ENCODE data around the gene SALL1.

The SALL1 gene

DNA sequence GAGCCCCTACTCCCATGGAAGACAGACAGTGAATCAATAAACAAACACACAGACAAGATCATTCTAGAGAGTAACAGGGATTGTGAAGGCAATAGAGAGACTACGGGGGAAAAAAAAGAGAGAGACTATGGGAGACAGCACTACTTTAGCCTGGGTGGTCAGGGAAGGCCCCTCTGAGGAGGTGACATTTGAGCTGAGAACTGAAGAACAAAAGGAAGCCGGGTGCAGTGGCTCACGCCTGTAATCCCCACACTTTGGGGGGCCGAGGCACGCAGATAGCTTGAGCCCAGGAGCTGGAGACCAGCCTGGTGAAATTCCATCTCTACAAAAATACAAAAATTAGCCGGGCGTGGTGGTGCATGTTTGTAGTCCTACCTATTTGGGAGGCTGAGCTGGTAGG lies 29.2 kb downstream of the SALL1 start:
- TF ChIP-seq GATA1 (IDR thresholded peaks at IDR 0.05; ENCODE audit: low read depth, low read length), result no peak
- no peak for TF ChIP-seq POLR2A (IDR thresholded peaks at IDR 0.05; ENCODE audit: low read length)
- no peak for DNase-seq

DNA sequence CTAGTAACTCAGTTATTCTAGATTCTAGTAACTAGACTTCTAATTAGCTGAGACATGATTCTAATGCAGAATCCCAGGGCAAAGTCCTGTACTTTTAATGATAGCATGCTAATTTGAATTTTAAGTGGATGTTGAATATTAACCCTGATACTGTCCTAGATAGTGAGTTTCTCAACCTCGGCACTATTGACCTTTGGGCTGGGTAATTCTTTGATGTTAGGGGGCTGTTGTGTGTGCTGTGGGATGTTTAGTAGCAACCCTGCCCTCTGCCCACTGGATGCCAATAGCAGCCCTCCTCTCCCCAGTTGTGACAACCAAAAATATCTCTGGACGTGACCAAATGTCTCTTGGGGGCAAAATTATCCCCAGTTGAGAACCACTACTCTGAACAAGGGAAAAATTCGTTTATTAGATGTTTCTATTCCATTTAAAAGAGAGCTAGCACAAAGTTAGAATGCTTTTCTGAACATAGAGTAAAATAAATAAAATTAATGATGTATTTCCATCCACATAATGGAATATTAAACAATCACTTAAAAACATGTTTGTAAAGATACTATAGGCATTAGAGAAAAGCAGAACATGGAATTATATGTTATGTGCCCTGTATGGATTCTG lies 30.2 kb downstream of the SALL1 start:
- TF ChIP-seq GATA1 (IDR thresholded peaks at IDR 0.05; ENCODE audit: low read depth, low read length) (no peak), POLR2A (IDR thresholded peaks at IDR 0.05; ENCODE audit: low read length) (no peak)
- DNase-seq, result no peak

DNA sequence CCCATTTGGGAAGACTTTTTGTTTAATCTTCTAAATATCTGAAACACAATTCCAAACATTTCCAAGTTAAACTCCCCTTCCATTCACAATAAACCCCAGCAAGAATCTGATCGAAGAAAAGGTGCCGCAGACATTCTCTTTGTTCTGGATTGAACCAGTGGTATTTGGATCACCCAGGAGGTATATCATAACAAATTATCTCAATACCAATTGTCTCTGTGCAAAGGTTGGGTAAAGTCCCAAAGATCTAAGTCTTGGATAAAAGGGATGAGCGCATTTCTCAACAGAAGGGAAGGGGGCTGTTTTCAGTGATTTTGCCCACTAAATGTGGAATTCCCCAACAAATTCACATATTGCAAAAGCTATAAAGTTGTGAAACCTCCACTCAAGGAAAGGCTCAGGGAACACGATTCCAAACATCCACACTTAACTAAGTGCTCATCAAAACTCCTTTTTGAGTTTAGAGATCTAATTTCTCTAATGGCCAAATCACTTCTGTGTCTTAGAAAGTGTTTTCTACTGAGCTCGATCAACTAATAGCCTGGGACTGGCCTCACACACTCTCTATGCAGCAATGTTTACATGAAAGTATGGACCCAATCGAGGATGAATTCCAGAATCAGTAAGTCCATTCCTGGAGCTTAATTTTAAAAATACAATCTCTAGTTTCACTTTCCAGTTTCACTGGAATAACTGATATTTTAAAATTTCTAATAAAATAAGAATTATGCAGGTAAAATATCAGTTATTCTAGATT lies 30.9 kb downstream of the SALL1 start:
- TF ChIP-seq GATA1 (IDR thresholded peaks at IDR 0.05; ENCODE audit: low read depth, low read length) (no peak), POLR2A (IDR thresholded peaks at IDR 0.05; ENCODE audit: low read length) (no peak)
- DNase-seq, result no peak

DNA sequence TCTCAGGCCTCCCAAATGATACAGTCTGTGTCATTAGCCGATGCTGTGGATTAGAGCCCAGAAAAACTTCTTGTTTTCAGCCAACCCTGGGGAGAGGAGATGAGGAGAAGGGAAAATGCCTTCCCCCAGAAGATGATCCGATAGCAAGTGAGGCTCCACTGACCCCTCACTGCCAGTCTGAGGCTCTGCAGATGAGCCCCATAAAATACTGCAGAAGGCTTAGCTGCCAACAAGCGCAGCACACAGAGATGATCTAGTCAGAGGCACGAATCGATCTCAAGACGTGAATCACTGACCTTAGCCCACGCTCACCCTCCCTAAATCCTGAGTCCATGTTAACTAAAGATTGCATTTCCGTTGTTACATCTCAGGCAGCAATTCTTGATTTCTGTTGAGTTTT lies 31.5 kb downstream of the SALL1 start:
- DNase-seq, result no peak
- TF ChIP-seq POLR2A (IDR thresholded peaks at IDR 0.05; ENCODE audit: low read length) (no peak), GATA1 (IDR thresholded peaks at IDR 0.05; ENCODE audit: low read depth, low read length) (no peak)

DNA sequence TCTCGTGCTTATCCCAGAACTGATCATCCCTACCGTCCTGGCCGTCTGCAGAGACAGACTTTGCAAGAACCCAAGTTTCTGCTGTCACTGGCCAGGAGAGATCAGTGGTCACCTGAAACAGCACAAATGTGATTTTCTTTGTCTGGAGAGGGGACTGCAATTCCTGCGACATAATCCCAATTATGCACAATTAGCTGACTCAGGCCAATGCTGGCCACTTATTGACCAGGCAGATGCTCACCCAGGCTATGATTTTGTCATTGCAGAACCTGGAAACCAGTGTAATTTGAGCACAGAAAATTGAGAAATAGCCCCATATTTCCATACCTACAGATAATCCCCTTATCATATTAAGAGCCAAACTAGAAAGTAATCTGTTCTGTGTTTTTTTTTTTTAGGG lies 34.7 kb downstream of the SALL1 start:
- DNase-seq, result no peak
- TF ChIP-seq GATA1 (IDR thresholded peaks at IDR 0.05; ENCODE audit: low read depth, low read length) (no peak), POLR2A (IDR thresholded peaks at IDR 0.05; ENCODE audit: low read length) (no peak)

DNA sequence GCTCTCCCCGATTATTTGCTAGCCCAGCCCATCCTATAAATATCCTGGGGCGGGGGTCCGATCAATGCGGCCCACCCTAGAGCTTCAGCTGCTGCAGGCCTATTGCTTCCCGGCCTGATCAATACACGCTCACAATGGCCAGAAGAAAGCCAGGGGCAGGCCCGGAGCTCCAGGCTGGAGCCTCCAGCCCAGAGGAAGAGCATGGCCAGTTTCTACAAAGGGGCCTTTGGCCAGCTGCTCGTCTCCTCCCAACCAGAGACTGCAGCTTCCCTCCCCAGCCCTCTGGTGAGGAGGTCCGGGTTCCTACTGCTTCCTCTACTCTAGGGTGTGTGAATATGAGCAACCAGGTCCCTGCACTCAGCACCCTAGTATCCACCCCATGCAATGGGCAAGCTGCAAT lies 36.7 kb downstream of the SALL1 start:
- TF ChIP-seq GATA1 (IDR thresholded peaks at IDR 0.05; ENCODE audit: low read depth, low read length) (no peak), POLR2A (IDR thresholded peaks at IDR 0.05; ENCODE audit: low read length) (no peak)
- no peak for DNase-seq

DNA sequence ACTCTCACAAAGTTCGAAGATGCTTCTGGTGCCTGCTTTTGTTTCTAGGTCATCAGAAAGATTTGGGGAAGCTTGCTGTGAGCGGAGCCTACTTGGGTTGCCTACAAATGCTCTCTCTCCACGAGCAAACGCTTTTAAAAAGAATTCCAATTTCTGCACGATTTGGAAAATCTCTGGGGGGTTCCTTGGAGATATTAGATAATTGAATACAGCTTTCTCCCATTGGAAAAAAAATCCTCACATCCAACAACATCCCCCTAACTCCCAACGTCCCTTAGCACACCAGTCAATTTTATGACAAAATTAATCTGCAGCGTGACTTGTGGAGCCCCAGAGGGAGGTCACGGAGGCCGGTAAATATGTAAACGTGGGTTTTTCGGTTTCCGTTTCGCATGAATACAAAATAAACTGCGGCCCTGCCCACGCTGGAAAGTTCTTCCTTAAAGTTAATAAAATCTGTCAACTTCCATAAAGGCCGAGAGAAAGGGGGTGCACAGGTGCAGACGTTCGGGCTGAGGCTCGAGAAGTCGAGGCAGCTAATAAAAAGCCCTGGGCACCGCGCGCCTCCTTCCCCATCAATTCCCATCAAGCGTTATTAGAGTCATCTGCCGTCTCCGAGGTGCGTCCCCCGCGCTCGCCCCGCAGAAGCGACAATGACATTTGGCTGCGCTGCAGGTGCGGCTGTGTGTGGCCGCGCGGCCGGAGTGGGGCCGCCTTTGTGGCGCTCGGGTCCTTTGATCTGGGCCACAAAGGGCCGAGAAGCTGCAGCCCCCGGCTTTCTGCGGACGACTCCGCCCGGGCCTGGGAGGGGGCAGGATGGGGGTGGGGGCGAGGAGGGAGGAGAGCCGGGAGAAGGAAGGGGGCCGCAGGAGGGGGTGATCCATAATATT lies 37.6 kb downstream of the SALL1 start:
- TF ChIP-seq POLR2A (IDR thresholded peaks at IDR 0.05; ENCODE audit: low read length), result no peak
- no peak for TF ChIP-seq GATA1 (IDR thresholded peaks at IDR 0.05; ENCODE audit: low read depth, low read length)
- DNase-seq, result no peak

DNA sequence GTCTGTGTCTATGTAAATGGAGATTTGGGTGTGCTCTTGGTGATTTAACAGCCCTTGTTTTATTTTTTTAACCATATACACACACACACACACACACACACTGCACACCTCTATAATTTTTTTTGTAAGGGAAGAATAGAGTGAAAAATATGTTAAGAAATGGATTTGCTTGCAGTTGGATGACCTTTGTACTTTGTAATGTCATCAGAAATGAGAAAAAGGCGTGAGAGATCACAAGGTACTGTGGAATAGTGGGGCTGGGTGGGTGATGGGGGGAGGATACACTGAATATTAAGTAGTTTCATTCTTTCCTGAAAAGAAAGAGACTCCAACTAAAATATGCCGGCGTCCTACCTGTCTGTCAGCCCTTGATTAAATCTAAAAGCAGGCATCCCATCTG lies 38.7 kb downstream of the SALL1 start:
- no peak for TF ChIP-seq POLR2A (IDR thresholded peaks at IDR 0.05; ENCODE audit: low read length)
- TF ChIP-seq GATA1 (IDR thresholded peaks at IDR 0.05; ENCODE audit: low read depth, low read length), result no peak
- no peak for DNase-seq

DNA sequence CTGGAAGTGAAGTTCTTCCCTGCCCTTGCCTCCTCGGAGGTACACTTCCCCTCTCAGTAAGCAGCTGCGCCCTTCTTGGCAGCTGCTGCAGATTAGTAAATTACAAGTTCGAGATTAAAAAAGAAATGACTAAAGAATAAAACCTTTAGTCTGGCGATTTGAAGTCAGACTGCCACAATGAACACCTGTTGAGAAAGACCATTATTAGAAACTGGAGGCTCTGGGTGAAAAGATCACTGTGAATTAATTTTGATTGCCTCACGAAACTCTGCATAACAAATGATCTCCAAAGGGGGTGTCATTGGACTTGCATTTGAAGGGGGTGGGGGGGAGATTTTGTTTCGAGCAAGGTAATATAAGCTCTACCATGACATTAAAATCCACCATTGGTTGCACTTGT lies 39.3 kb downstream of the SALL1 start:
- TF ChIP-seq GATA1 (IDR thresholded peaks at IDR 0.05; ENCODE audit: low read depth, low read length) (no peak), POLR2A (IDR thresholded peaks at IDR 0.05; ENCODE audit: low read length) (no peak)
- no peak for DNase-seq

DNA sequence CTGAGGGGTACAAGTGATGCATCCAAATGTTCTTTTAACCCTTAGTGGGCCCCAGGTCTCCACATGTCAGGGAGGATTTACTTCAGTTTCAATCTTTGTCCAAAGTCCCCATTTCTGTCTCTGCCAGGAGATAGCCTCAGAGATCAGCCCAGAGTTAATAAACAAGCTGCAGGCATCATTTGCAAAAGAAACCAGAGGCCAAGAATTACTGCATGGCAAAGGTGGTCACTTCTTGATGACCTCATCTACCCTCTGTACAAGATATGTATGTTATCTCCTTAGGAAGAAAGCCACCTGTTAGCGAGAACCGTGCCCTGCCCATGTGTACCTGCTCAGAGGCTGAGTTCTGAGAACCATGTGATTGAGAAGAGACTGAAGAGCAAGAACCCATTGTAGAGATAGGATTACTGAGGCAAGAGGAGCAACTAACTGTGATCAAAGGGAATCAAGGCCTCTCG lies 40.3 kb downstream of the SALL1 start:
- no peak for TF ChIP-seq GATA1 (IDR thresholded peaks at IDR 0.05; ENCODE audit: low read depth, low read length)
- TF ChIP-seq POLR2A (IDR thresholded peaks at IDR 0.05; ENCODE audit: low read length), result no peak
- DNase-seq, result no peak

DNA sequence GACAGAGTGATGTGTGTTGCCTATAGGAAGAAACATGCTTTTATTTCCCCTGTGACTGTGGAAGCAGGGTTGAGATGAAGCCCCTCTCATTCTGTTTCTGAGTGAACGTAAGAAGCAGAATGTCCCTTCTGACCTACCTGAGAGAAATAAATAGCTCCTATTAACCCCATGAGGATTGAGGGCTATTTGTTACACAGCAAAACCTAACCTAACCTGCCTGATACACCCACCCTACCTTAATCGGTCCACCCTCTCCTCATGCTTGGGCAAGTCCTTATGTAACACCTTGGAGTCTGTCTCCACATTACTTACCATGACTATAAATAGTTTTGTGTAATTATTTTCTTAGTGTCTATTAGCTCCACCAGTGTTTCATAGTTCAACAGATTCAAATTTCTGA lies 41.9 kb downstream of the SALL1 start:
- DNase-seq, result no peak
- no peak for TF ChIP-seq GATA1 (IDR thresholded peaks at IDR 0.05; ENCODE audit: low read depth, low read length)
- no peak for TF ChIP-seq POLR2A (IDR thresholded peaks at IDR 0.05; ENCODE audit: low read length)

DNA sequence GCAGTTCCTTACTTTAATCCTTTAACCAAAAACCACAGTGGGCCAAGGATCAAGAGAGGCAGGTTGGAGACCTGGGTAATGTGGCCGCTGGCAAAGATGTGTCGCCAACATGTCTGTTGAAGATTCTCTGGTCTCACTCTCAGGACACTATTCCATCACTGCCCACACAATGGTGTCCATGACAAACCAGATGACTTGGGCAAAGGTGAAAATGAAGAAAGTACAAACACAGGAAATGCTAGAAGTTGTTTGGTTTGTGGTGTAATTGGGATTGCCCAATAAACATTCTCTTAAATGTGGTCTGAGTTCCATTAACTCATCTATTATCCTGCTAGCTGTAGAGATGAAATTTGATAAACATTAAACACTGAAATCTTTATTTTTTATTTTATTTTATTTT lies 43.3 kb downstream of the SALL1 start:
- DNase-seq, result no peak
- no peak for TF ChIP-seq POLR2A (IDR thresholded peaks at IDR 0.05; ENCODE audit: low read length)
- TF ChIP-seq GATA1 (IDR thresholded peaks at IDR 0.05; ENCODE audit: low read depth, low read length), result no peak

DNA sequence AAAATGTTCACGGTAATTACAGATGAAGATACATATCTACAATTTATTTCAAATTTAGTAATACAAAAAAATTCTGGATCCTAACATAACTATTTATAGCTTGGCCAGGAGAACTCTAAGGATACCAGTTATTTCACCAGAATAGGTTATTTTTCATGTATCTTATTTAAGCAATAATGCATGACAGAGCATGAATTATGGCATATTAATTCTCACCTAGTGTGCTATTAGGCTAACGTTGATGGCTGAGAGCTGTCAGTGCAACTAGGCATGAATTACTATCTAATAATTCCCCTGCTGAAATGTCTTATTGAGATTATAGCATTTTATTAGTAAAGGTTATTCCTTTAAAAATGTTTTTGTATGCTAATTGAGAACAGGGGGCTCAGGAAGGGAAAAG lies 44.5 kb downstream of the SALL1 start:
- TF ChIP-seq POLR2A (IDR thresholded peaks at IDR 0.05; ENCODE audit: low read length), result no peak
- TF ChIP-seq GATA1 (IDR thresholded peaks at IDR 0.05; ENCODE audit: low read depth, low read length), result no peak
- no peak for DNase-seq

DNA sequence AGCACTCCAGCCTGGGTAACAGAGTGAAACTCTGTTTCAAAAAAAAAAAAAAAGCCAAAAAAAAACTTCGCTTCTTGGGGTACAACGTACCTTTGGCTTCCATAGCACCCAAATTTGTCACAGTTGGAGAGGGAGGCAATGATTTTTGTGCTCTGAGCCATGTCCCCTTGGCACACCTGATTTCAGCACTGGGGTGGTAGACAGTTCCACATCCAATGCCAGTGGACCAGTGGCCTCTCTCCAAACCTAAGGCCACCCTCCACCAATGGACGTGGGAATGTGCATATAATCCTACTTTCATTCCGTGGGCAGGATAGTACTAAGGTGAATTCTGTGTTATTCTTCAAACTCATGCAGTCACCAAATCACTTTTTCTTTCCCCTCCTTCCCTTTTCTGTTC lies 47.5 kb downstream of the SALL1 start:
- no peak for DNase-seq
- TF ChIP-seq POLR2A (IDR thresholded peaks at IDR 0.05; ENCODE audit: low read length), result no peak
- TF ChIP-seq GATA1 (IDR thresholded peaks at IDR 0.05; ENCODE audit: low read depth, low read length), result no peak

All from erythroblast (primary cell).